GM21381 (cell line): ENCODE data around the gene CEMIP.

Experiments used
- ATAC-seq: cut with Tn5 transposase; IDR thresholded peaks from one replicate; pipeline ENCODE4 v1.9.1; 2021; ENCODE audit warnings: mild to moderate bottlenecking, moderate library complexity; ENCODE audit not compliant: unreplicated experiment

The CEMIP gene

GRCh38 chr15:80880086-80880485, 100.9 kb downstream of the CEMIP start:
- ATAC-seq = no peak

GRCh38 chr15:80883641-80884040, 104.5 kb downstream of the CEMIP start:
- no peak for ATAC-seq

GRCh38 chr15:80885016-80885579, 105.9 kb downstream of the CEMIP start:
- ATAC-seq = no peak

- no peak for ATAC-seq
Measured at GRCh38 chr15:80887148-80887547, 108.0 kb downstream of the CEMIP start.

GRCh38 chr15:80888846-80889245, 109.7 kb downstream of the CEMIP start:
- ATAC-seq = no peak

- ATAC-seq = no peak
Measured at GRCh38 chr15:80890341-80891005, 111.3 kb downstream of the CEMIP start.

- no peak for ATAC-seq
Measured at GRCh38 chr15:80891006-80891405, 111.8 kb downstream of the CEMIP start.

- ATAC-seq = no peak
Measured at GRCh38 chr15:80892414-80892813, 113.2 kb downstream of the CEMIP start.

DNA sequence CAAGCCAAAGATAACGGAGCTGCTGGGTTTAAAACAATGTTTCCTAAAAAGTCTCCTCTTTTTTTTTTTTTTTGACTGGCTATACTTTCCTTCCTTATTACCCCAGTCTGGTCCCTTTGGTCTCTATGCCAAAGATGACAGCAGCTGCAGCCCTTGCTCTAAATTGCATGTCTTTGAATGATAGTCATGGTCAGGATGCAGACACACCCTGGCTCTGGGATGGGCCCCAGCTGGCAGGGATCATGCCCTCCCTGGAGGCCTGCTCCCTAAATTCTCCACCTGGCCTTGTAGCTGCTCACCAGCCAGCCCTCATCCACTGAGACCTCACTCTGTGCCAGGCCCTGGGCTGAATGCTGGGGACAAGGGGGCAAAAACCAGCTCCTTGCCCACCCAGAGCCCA, 114.6 kb downstream of the CEMIP start:
- ATAC-seq = no peak

DNA sequence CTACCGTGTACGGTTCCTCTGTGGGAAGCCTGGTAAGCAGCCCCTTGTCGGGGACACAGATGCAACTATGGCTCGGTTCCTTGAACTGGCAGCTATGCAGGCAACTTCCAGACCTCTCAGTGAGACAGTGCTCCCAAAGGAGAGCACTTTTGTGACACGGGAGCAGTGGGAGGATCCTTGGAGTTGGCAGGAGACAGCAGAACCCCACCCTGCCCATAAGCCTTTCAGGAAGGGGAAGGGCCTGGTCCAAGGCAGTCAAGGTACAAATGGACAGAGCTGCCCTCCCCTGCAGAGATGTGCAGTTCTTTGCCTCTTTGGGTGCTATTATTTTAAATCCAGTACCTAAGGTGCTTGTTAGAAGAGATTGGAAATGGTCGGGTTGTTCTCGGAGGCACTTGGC, 115.9 kb downstream of the CEMIP start:
- ATAC-seq = no peak

DNA sequence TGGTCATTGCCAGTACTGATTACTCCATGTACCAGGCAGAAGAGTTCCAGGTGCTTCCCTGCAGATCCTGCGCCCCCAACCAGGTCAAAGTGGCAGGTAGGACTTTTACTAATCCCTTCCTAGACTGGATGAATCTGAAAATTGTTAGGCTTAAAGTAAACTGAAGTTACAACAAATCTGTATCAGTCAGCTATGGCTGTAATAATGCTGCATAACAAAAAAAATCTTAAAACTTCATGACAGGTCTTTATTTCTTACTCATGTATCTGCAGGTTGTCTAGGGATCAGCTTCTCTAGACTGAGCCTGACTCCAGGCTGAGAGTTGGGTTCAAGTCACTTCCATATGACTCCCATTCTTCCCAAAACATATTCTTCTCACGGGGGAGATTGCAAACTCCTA, 116.8 kb downstream of the CEMIP start:
- no peak for ATAC-seq

GRCh38 chr15:80898040-80898439, 118.9 kb downstream of the CEMIP start:
- no peak for ATAC-seq

GRCh38 chr15:80902298-80902801, 123.2 kb downstream of the CEMIP start:
- no peak for ATAC-seq

GRCh38 chr15:80904998-80905397, 125.8 kb downstream of the CEMIP start:
- no peak for ATAC-seq

DNA sequence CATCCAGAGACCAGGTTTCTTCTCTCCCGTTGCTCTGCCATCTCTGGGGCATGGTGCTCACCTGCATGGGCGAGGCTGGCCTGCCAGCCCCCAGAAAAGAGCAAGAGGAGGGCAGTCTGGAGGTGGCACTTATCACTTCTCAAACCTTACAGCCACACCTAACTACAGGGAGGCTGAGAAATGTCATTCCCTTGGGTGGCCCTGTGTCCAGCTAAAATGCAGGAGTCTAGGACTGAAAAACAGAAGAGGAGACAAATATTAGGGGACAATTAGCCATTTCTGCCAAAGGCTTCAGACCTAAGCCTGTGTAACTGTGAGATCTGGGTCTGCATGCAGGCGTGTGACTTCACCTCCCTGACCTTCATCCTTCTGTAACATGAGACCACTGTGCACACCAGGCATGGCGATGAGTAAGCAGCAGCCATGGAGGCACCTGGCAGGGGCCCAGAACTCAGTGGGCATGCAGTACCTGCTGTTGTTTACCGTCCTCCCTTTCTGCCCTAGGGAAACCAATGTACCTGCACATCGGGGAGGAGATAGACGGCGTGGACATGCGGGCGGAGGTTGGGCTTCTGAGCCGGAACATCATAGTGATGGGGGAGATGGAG, 127.1 kb downstream of the CEMIP start:
- ATAC-seq = no peak

DNA sequence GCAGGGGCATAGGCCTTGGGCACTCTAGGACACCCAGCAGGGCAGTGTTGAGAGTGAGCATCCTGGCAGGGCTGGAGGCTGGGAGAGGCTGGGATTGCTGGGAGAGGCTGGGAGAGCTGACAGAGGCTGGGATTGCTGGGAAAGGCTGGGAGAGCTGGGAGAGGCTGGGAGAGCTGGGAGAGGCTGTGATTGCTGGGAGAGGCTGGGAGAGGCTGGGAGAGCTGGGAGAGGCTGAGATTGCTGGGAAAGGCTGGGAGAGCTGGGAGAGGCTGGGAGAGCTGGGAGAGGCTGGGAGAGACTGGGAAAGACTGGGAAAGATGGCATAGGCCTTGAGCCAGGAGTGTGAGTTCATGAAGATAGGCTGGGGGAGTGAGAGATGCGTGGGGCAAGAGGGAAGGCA, 132.7 kb downstream of the CEMIP start:
- ATAC-seq = no peak

GRCh38 chr15:80912673-80913072, 133.5 kb downstream of the CEMIP start:
- ATAC-seq = no peak

GRCh38 chr15:80913541-80913940, 134.4 kb downstream of the CEMIP start:
- ATAC-seq = no peak

- no peak for ATAC-seq
Measured at GRCh38 chr15:80915472-80915871, 136.3 kb downstream of the CEMIP start.

GRCh38 chr15:80916056-80916455, 136.9 kb downstream of the CEMIP start:
- no peak for ATAC-seq

DNA sequence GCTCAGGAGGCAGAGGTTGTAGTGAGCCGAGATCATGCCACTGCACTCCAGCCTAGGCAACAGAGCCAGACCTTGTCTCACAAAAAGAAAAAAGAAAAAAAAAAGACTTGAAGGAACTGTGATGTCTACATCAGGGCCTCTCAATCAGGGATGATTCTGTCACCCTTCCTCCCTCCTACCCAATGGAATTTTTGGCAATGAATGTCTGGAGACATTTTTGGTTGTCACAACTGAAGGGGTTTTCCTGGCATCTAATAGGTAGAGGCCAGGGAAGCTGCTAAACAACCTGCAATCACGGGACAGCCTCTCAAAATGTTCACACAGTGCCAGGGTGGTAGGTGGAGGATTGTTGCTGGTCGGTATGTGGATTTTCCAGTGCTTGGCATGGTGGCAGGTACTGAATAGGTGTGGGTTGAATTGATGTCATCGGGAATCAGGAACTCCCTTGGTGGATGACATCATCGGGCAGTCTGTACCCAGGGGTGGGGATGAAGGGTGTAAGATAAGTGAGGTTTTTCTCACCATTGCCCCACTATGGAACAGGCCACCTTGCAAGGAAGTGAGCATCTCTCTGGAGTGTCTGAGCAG, 139.1 kb downstream of the CEMIP start:
- no peak for ATAC-seq

GRCh38 chr15:80920271-80920699, 141.1 kb downstream of the CEMIP start:
- ATAC-seq = peak; percentile 62
